ENCODE data around the gene ZNF772. TPM values are rescaled to one million over a fixed set of nuclear protein-coding genes. Genes with fewer than 3 reads are reported as not detected.
"Not testable (repeated sequence)": the region's sequence is repeated elsewhere in the genome, so short reads cannot be mapped to it uniquely, and the experiment has no call there.

ZNF772 gene
- total RNA-seq, 6 experiments from 2014 or later = 1.7 to 4.8 (median 2.6) TPM

GRCh38 chr19:57506163-57506562, 28.8 kb upstream of the ZNF772 start:
- H3K27ac ChIP-seq = no peak overlapping the region
- ATAC-seq (no peak), DNase-seq (no peak)
- TF ChIP-seq POLR2A (IDR thresholded peaks at IDR 0.05) (no peak), CTCF (IDR thresholded peaks at IDR 0.05) (no peak)
- H3K9me3 ChIP-seq = peaks cover 0 to 7% (median 1%) of the 10 kb centered on the region in 4 donors
- WGBS (ENCODE audit: insufficient coverage, low coverage, low lambda C conversion rate, missing lambda C conversion rate) = 68% methylated on average over 4 of the region's 4 CpGs
- H3K4me1 ChIP-seq = no peaks in the 10 kb centered on the region
- intact Hi-C loops (cut with DNase I) = no loop called here
- no peak overlapping the region for H3K4me3 ChIP-seq
- no peaks in the 10 kb centered on the region for H3K27me3 ChIP-seq
- peaks cover 0 to 24% (median 15%) of the 10 kb centered on the region in 4 donors for H3K36me3 ChIP-seq

GRCh38 chr19:57500400-57500799, 23.0 kb upstream of the ZNF772 start:
- H3K27me3 ChIP-seq; H3K4me3 ChIP-seq; H3K27ac ChIP-seq; H3K4me1 ChIP-seq; intact Hi-C loops (cut with DNase I); H3K9me3 ChIP-seq; DNase-seq; H3K36me3 ChIP-seq: not testable (repeated sequence)
- ATAC-seq = peak; percentile 6 to 44 (median 12)
- 0% methylated on average over 1 of the region's 4 CpGs for WGBS (ENCODE audit: insufficient coverage, low coverage, low lambda C conversion rate, missing lambda C conversion rate)

- H3K9me3 ChIP-seq; intact Hi-C loops (cut with DNase I); H3K36me3 ChIP-seq; H3K4me1 ChIP-seq; H3K27me3 ChIP-seq: not testable (repeated sequence)
- peak; percentile 56 for TF ChIP-seq POLR2A (IDR thresholded peaks at IDR 0.05)
- Histone ChIP-seq H3K27ac (peak within 1 kb of the TSS; percentile 32 to 68 (median 67)), H3K4me3 (peak within 1 kb of the TSS; percentile 58 to 88 (median 68))
- 2% methylated on average over 22 of the region's 69 CpGs for WGBS (ENCODE audit: insufficient coverage, low coverage, low lambda C conversion rate, missing lambda C conversion rate)
- ATAC-seq = peak; percentile 99 to 100 (median 100)
- DNase-seq = peak; percentile 92 to 95 (median 92)
Observed at GRCh38 chr19:57499680-57500395, 22.5 kb upstream of the ZNF772 start, which contains the start of gene ZNF773. Gene ZNF773 (plus strand): TSS chr19:57499938. CDS start chr19:57500081, 143 bp downstream.

DNA sequence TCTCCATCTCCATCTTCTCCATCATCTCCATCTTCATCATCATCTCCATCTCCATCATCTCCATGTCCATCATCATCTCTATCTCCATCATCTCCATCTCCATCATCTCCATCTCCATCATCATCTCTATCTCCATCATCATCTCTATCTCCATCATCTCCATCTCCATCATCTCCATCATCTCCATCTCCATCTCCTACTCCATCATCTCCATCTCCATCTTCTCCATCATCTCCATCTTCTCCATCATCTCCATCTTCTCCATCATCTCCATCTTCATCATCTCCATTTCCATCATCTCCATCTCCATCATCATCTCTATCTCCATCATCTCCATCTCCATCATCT, 21.9 kb upstream of the ZNF772 start:
- H3K4me1 ChIP-seq; ATAC-seq; H3K27me3 ChIP-seq; H3K36me3 ChIP-seq; intact Hi-C loops (cut with DNase I); H3K4me3 ChIP-seq; DNase-seq; H3K9me3 ChIP-seq; H3K27ac ChIP-seq: not testable (repeated sequence)

- H3K27me3 ChIP-seq; H3K9me3 ChIP-seq; DNase-seq; H3K27ac ChIP-seq; H3K4me1 ChIP-seq; intact Hi-C loops (cut with DNase I): not testable (repeated sequence)
- peaks cover 0 to 11% (median 5%) of the 10 kb centered on the region in 4 donors for H3K36me3 ChIP-seq
- H3K4me3 ChIP-seq = peak overlapping the region in 1 of 3 donors; percentile 7
- no CpG with 5 or more reads among the region's 1 CpG for WGBS (ENCODE audit: insufficient coverage, low coverage, low lambda C conversion rate, missing lambda C conversion rate)
- ATAC-seq = peak; percentile 8 to 29 (median 12)
Observed at GRCh38 chr19:57488299-57488644, 10.9 kb upstream of the ZNF772 start.

DNA sequence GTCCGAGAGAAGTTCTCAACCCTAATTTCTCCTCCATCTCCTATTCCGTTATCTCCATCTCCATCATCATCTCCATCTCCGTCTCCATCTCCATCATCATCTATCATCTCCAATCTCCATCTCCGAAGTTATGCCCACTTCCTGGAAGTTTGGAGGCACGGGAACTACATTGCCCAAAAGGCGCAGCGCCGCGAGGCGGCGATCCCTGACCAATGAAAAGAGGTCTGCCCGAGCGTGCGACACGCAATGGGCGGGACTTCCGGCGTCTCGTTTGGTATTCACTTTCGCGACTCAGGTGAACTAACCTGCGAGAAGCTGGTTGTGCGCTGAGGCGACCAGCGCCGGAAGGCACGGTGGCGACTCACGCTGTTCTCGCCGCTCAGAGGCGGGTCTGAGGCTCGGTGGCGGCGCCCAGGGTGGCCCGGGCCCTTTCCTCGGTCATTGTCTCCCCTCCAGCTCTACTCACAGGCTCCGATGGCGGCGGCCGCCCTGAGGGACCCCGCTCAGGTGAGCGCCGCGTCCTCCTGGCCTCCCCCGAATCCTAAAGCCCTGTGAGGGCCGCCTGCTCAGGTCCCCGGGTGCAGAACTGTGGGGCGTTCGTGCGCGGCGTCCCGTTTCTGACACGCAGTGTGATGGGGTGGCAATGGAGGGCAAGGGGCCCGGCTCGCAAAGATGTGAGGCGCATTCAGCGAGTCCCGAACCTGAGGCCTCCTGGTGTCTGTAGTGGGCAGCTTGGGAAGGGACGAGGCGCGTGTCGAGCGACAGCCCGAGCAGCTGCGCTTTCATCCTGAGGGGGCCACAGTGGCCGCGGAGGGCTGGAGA, 10.3 kb upstream of the ZNF772 start, which contains the start of gene ZNF419:
ZNF419 (plus strand) TSS at position 274 of the 822 bp plus-strand sequence; CDS start at position 475, 201 bp downstream.
- H3K9me3 ChIP-seq; H3K36me3 ChIP-seq; intact Hi-C loops (cut with DNase I); H3K4me1 ChIP-seq; H3K27me3 ChIP-seq: not testable (repeated sequence)
- under 1% methylated on average over 38 of the region's 69 CpGs for WGBS (ENCODE audit: insufficient coverage, low coverage, low lambda C conversion rate, missing lambda C conversion rate)
- peak; percentile 41 for TF ChIP-seq POLR2A (IDR thresholded peaks at IDR 0.05)
- TF ChIP-seq CTCF (IDR thresholded peaks at IDR 0.05) = peak in 1 of 4 donors; percentile 22
- DNase-seq (peak; percentile 92 to 94 (median 93)), ATAC-seq (peak; percentile 98 to 100 (median 100))
- Histone ChIP-seq H3K27ac (peak within 1 kb of the TSS; percentile 47 to 68 (median 57)), H3K4me3 (peak within 1 kb of the TSS; percentile 85 to 99 (median 94))

Data from right lobe of liver (tissue), 6 donors.